Activated gamma-delta T cell (primary cell): Measurements from ENCODE around the gene SH2D3C.

Experiments
- DNase-seq: peaks from one replicate; lab custom pipeline; 2025; lab: John Stamatoyannopoulos, UW
- total RNA-seq, 2 donors: gene quantifications; one replicate each; lab custom pipeline; 2026; lab: John Stamatoyannopoulos, UW

The SH2D3C gene
- total RNA-seq, result 52.7 to 64.9 reads per million in 2 donors

GRCh38 chr9:127778280-127779135, at the start of gene SH2D3C:
SH2D3C (minus strand) TSS chr9:127778666; CDS start chr9:127778627, 39 bp downstream.
- no peak for DNase-seq

- DNase-seq, result no peak
Measured at GRCh38 chr9:127826253-127826913, 47.9 kb upstream of the SH2D3C start.

- DNase-seq, result no peak
Measured at GRCh38 chr9:127825319-127826051, 47.0 kb upstream of the SH2D3C start.

- DNase-seq, result no peak
Measured at GRCh38 chr9:127822108-127822507, 43.6 kb upstream of the SH2D3C start.

GRCh38 chr9:127818574-127818973, 40.1 kb upstream of the SH2D3C start:
- DNase-seq, result no peak

- DNase-seq, result no peak
Measured at GRCh38 chr9:127817881-127818434, 39.5 kb upstream of the SH2D3C start.

- DNase-seq, result no peak
Measured at GRCh38 chr9:127816728-127817127, 38.3 kb upstream of the SH2D3C start.

GRCh38 chr9:127816362-127816725, 37.9 kb upstream of the SH2D3C start:
- DNase-seq, result no peak

GRCh38 chr9:127815512-127816361, 37.3 kb upstream of the SH2D3C start:
- no peak for DNase-seq

- DNase-seq, result no peak
Measured at GRCh38 chr9:127814619-127815511, 36.4 kb upstream of the SH2D3C start.

- no peak for DNase-seq
Measured at GRCh38 chr9:127813686-127814226, 35.3 kb upstream of the SH2D3C start.

- DNase-seq, result no peak
Measured at GRCh38 chr9:127812936-127813675, 34.6 kb upstream of the SH2D3C start.

- DNase-seq, result no peak
Measured at GRCh38 chr9:127812011-127812410, 33.5 kb upstream of the SH2D3C start.

GRCh38 chr9:127810378-127811187, 32.1 kb upstream of the SH2D3C start:
- no peak for DNase-seq

- no peak for DNase-seq
Measured at GRCh38 chr9:127809540-127810377, 31.3 kb upstream of the SH2D3C start.

- no peak for DNase-seq
Measured at GRCh38 chr9:127809002-127809539, 30.6 kb upstream of the SH2D3C start.

GRCh38 chr9:127808347-127809001, 30.0 kb upstream of the SH2D3C start:
- DNase-seq, result no peak
